Stomach smooth muscle (tissue), 2 donors: ENCODE results near the gene PSMD14.

Source experiments
- H3K27ac ChIP-seq: one replicate; pipeline ENCODE4 v1.7.0; 2013; ENCODE audit warnings: mild to moderate bottlenecking, low read length, inconsistent platforms
- H3K27me3 ChIP-seq, 2 donors: one replicate each; pipeline ENCODE4 v1.7.0; 2013; ENCODE audit warnings: low read length in 2 of 2; ENCODE audit not compliant: insufficient read depth in 2 of 2, control insufficient read depth in 1 of 2
- H3K36me3 ChIP-seq, 2 donors: one replicate each; pipeline ENCODE4 v1.7.0; 2013; ENCODE audit warnings: low read length in 2 of 2; ENCODE audit not compliant: control insufficient read depth in 2 of 2, insufficient read depth in 2 of 2
- H3K4me1 ChIP-seq: one replicate; pipeline ENCODE4 v1.7.0; 2013; ENCODE audit warnings: low read length; ENCODE audit not compliant: control insufficient read depth, insufficient read depth
- H3K4me3 ChIP-seq, 2 donors: one replicate each; pipeline ENCODE4 v1.7.0; 2013; ENCODE audit warnings: low read length in 2 of 2
- H3K9ac ChIP-seq, 2 donors: one replicate each; pipeline ENCODE4 v1.7.0; 2013; ENCODE audit warnings: low read length in 2 of 2, mild to moderate bottlenecking in 1 of 2
- H3K9me3 ChIP-seq, 2 donors: one replicate each; pipeline ENCODE4 v1.7.0; 2013; ENCODE audit warnings: low read length in 2 of 2; ENCODE audit not compliant: control insufficient read depth in 2 of 2
- donor health status: healthy.
- donor health status: Pancreatic carcinoma.

PSMD14 gene

DNA sequence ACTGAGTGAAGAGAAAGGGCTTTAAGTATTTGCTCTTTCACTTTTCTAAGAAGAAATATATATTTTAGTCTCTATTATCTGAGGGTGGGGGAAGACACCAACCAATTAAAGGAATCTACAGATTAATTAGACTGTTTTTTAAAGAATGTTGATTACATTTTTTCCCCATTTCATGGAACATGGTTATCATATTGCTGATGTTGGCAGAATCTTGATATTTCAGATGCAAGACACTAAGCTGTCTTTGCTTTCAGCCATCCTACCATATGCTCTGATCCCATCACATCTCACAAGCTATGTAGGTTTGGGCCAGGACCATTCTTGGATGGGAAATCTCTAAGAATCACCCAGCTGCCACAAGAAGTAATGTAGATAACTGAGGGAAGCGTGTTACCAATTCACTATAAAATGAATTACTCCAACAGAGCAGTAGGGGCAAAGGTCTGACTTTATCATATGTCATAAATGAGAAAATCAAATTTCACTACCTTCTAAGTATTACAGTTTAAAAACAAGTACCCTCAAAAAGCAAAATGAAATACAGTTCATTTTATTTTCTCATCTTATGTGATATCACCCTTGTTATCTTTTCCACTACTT lies 101.2 kb downstream of the PSMD14 start:
- Histone ChIP-seq H3K4me3 (no peak overlapping the region), H3K4me1 (peaks cover 4% of the 10 kb centered on the region), H3K9ac (no peak overlapping the region), H3K36me3 (peaks cover 0 to 4% of the 10 kb centered on the region in 2 donors), H3K27ac (no peak overlapping the region), H3K27me3 (peaks cover 3 to 7% of the 10 kb centered on the region in 2 donors), H3K9me3 (no peaks in the 10 kb centered on the region)

DNA sequence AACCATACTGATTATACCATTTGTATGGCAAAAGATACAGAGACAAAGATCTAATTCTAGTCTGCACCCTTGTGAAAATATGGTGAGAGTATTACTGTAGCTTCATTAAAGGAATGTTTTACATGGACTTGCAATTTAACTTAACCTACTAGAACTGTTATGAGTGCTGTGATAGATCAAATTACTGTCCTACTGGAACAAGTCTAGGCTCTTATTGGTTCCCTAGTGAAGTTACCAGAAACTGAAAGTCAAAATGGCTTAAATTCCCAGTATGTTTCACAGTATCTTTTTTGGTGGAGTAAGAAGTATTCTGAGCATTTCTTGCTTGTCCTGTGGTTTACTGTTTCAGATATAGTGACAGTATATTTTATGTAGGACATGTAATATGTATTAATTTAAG lies 104.1 kb downstream of the PSMD14 start:
- Histone ChIP-seq H3K4me3 (no peak overlapping the region), H3K27me3 (peaks cover 28 to 36% of the 10 kb centered on the region in 2 donors), H3K4me1 (peaks cover 25% of the 10 kb centered on the region), H3K36me3 (peaks cover 0 to 4% of the 10 kb centered on the region in 2 donors), H3K9ac (no peak overlapping the region), H3K9me3 (no peaks in the 10 kb centered on the region), H3K27ac (no peak overlapping the region)

DNA sequence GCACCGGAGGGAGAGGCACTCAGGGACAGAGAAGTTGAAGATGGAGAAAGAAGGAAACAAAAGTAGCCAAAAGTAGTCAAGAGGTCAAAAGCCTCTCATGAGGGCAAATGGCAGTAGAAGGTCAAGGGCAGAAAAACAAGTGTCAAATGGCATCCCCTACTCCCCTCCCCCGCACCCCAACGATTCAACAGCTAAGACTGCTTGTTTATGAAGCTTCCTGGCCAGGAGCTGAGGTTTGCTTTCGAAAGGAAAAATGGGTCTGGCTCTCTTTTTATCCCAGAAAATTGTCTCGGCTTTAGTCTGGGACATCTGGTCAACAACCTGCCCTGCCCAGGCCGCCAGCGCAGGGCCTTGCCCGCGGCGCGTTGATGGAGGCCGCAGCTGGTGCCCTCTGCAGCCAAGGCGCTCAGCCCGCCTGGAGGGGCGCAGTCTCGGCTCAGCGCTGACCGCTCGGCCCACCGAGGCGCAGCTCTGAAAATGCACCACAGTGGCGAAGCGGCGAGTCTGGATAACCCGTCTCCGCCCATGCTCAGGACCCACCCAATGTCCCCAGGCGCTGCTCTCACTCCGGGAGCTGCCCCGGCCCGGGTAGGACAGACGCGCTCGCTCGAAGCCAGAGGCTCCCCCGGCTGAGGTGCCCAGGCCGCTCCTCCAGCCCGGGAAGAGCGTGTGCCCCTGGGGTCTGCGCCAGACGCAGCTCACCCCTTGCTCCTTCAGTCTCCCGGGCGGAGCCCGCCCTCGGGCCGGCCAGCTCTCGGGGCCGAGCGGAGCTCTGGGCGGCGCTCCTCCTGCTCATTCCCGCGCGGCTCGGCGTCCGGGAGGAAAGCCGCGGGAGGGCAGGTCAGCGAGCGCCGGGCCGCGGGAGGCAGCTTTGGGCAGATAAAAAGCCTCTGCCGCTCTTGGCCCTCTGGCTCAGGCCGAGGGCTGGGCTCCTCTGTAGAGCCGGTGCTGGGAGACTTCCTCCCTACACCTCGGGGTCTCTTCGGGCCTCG lies 106.1 kb downstream of the PSMD14 start:
- Histone ChIP-seq H3K27ac (no peak overlapping the region), H3K27me3 (peaks cover 44 to 55% of the 10 kb centered on the region in 2 donors), H3K36me3 (no peaks in the 10 kb centered on the region), H3K4me1 (peaks cover 33% of the 10 kb centered on the region), H3K4me3 (peak overlapping the region; percentile 29 to 71), H3K9me3 (no peaks in the 10 kb centered on the region), H3K9ac (no peak overlapping the region)

DNA sequence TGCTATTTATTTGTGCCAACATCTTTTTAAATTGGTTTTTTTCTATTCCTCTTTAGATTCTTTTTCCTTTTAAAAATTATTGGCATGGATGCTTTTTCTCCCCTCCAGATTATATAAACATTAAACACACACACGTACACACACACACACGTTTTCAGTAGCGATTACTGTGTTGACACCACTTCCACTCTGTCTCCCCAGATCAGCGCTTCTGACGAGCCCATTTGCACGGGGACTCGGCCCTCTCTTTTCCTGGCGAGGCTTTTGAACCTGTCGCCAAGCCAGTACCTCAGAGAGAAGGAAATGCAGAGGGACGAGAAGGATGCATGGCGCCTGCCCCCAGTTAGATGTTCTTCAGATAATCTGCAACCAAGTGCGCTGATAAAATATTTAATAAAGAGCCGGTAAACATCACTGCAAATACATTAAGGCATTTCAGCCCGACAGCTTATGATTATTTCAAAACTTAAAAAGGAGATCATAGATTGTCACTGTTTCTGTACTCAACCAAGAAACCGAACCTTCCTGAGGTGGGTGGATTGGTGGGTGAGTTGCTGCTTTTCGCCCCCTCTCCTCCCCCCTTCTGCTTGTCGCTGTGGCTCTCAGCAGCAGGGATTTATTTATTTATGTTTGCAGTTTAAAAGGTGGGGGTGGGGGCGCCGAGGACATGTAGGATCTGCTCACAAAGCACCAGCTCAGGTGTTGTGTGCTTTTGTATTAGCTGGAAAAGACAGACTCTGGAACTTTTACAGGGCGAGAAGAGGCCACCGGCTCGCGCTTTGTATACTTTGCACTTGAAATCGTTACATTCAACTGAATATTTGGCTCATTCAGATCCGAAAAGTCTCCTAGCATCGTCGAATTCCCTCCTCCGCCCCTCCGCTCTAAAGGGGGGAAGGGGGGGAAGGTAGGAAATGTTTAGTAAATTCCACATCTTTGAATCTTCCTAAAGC lies 107.1 kb downstream of the PSMD14 start:
- Histone ChIP-seq H3K4me1 (peaks cover 33% of the 10 kb centered on the region), H3K4me3 (peak overlapping the region; percentile 18 to 71), H3K36me3 (no peaks in the 10 kb centered on the region), H3K9ac (no peak overlapping the region), H3K9me3 (no peaks in the 10 kb centered on the region), H3K27ac (no peak overlapping the region), H3K27me3 (peaks cover 47 to 65% of the 10 kb centered on the region in 2 donors)

DNA sequence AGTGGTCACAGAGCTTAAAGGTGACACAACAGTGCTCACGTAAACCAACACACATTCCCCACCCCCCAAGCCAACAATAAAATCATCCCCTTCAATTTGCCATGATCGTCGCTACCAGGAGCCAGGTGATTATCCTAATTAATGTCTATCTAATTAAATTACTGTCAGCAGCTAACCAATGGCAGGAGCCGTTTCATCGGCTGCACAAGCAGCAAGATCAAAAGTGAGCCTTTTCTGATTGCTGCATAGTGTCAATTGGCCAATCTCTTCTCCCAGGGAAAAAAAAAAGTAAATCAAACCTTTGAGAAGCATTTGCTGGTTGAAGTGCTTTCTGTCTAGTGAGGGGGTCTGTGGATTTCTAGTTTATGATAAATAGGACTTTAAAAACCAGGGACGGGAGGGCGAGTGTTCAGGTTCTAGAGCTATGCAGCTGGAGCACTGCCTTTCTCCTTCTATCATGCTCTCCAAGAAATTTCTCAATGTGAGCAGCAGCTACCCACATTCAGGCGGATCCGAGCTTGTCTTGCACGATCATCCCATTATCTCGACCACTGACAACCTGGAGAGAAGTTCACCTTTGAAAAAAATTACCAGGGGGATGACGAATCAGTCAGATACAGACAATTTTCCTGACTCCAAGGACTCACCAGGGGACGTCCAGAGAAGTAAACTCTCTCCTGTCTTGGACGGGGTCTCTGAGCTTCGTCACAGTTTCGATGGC lies 107.9 kb downstream of the PSMD14 start, which contains the start of gene TBR1:
Gene TBR1, plus strand, starts transcription at position 311 of the 721 bp plus-strand sequence. Its CDS starts 114 bp downstream, at position 425.
- Histone ChIP-seq H3K27me3 (peaks cover 54 to 73% of the 10 kb centered on the region in 2 donors), H3K36me3 (no peaks in the 10 kb centered on the region), H3K4me1 (peaks cover 33% of the 10 kb centered on the region), H3K4me3 (peak within 1 kb of the TSS; percentile 18 to 71), H3K9me3 (no peaks in the 10 kb centered on the region), H3K9ac (no peak within 1 kb of the TSS), H3K27ac (no peak within 1 kb of the TSS)

DNA sequence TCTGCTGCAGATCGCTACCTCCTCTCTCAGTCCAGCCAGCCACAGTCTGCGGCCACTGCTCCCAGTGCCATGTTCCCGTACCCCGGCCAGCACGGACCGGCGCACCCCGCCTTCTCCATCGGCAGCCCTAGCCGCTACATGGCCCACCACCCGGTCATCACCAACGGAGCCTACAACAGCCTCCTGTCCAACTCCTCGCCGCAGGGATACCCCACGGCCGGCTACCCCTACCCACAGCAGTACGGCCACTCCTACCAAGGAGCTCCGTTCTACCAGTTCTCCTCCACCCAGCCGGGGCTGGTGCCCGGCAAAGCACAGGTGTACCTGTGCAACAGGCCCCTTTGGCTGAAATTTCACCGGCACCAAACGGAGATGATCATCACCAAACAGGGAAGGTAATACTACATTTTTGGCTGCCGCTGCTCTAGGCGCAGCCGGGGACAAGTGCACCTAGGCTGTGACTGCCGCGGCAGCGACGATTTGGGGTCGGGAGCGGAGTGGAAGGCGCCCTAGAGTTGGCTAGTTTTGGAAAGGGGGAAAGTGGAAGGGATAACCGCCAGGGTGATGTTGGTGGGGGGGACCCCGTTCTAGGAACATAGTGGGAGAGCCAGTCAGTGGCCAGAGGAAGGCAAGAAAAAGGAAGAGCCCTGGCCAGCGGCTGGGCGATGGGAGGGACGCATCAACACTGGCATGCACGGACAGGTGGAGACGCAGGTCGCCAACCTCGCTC lies 108.6 kb downstream of the PSMD14 start:
- Histone ChIP-seq H3K4me1 (peaks cover 33% of the 10 kb centered on the region), H3K9me3 (peaks cover 0 to under 1% of the 10 kb centered on the region in 2 donors), H3K27me3 (peaks cover 59 to 80% of the 10 kb centered on the region in 2 donors), H3K36me3 (no peaks in the 10 kb centered on the region), H3K27ac (no peak overlapping the region), H3K4me3 (no peak overlapping the region), H3K9ac (no peak overlapping the region)

DNA sequence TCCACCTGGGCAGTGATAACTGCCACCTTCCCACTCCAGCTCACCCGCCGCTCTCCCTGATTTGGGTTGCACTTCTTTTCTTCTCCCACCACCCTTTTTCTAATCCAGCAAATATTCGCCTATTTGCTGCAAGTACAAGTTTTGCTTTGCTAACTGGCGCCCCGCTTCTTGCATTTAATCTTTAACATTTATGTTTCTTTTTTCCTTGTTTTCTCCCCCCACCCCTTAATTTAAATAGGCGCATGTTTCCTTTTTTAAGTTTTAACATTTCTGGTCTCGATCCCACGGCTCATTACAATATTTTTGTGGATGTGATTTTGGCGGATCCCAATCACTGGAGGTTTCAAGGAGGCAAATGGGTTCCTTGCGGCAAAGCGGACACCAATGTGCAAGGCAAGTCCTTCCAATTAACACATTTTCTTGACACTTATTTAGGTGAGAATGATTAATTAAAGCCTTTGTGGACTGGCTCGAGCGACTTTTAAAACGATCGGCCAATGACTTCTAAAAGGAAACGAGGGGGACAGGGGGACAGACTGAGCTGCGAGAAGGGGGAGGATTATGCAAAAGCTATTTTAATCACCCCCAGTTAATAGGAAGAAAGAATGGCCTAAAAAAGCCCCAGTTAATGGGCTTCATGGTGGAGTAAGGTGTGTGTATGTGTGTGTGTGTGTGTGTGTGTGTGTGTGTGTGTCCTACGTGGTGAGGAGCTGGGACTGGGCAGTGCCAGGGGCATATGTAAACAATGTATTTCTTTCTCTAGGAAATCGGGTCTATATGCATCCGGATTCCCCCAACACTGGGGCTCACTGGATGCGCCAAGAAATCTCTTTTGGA lies 109.4 kb downstream of the PSMD14 start:
- peaks cover 33% of the 10 kb centered on the region for H3K4me1 ChIP-seq
- no peak overlapping the region for H3K9ac ChIP-seq
- peaks cover 0 to 3% of the 10 kb centered on the region in 2 donors for H3K9me3 ChIP-seq
- no peak overlapping the region for H3K27ac ChIP-seq
- H3K4me3 ChIP-seq, result no peak overlapping the region
- no peaks in the 10 kb centered on the region for H3K36me3 ChIP-seq
- peaks cover 66 to 88% of the 10 kb centered on the region in 2 donors for H3K27me3 ChIP-seq

DNA sequence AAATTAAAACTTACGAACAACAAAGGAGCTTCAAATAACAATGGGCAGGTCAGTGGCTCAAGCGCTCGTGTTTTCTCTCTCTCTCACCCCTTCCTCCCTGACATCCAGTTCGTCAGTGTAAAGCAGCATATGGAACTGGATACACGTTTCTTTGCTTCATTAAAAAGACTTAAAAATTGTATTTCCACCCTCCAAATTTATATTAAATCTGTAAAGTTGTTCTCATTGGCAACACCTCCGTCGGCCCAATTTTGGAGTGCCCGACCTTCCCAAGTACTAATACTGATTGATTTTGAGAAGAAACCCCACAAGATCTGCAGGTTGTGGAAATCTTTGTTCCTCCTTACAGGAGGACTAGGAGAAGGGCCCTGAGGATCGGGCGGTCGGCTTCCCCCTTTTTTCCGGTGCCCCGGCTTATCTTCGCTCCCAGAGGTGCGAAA lies 110.1 kb downstream of the PSMD14 start:
- Histone ChIP-seq H3K36me3 (no peaks in the 10 kb centered on the region), H3K4me1 (peaks cover 34% of the 10 kb centered on the region), H3K27me3 (peaks cover 70 to 94% of the 10 kb centered on the region in 2 donors), H3K27ac (no peak overlapping the region), H3K4me3 (peak overlapping the region in 1 of 2 donors; percentile 8), H3K9ac (no peak overlapping the region), H3K9me3 (peaks cover 0 to 3% of the 10 kb centered on the region in 2 donors)
